Breast epithelium (tissue), 3 donors: ENCODE results near the gene VIT.

ENCODE experiments used
- POLR2A ChIP-seq: fragments of 450-650 bp; IDR thresholded peaks from one replicate; pipeline ENCODE4 v1.6.1; 2016; ENCODE audit warnings: antibody characterized with exemption, mild to moderate bottlenecking, moderate library complexity
- POLR2AphosphoS5 ChIP-seq, 3 donors: sonication (generic); formaldehyde crosslinking; IDR thresholded peaks; one replicate each; pipeline ENCODE4 v1.6.1; 2017; ENCODE audit warnings: antibody characterized with exemption in 3 of 3
- TF ChIP-seq, protein P1 (sequence below), 3 donors: fragments of 450-650 bp; IDR thresholded peaks; one replicate each; pipeline ENCODE4 v1.5.1; 2016 to 2017; ENCODE audit warnings: antibody characterized with exemption in 3 of 3, mild to moderate bottlenecking in 3 of 3, moderate library complexity in 3 of 3

DNA sequence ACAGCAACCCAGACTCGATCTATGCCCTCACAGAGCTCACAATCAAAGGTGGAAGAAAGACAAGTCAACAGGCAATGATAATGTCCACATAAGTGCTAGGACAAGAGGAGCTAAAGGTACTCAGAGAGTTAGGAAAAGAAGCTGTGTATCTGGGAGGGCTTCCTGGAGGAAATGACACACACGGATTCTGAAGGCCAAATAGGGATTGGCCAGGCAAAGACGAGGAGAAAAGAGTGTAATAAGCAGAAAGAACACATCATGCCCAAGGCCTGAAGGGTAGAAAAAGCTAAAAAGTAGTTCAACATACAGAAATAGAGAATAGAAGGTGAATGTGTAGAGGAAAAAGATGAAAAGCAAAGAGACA is 36.1 kb downstream of the VIT start:
- TF ChIP-seq, protein P1, sequence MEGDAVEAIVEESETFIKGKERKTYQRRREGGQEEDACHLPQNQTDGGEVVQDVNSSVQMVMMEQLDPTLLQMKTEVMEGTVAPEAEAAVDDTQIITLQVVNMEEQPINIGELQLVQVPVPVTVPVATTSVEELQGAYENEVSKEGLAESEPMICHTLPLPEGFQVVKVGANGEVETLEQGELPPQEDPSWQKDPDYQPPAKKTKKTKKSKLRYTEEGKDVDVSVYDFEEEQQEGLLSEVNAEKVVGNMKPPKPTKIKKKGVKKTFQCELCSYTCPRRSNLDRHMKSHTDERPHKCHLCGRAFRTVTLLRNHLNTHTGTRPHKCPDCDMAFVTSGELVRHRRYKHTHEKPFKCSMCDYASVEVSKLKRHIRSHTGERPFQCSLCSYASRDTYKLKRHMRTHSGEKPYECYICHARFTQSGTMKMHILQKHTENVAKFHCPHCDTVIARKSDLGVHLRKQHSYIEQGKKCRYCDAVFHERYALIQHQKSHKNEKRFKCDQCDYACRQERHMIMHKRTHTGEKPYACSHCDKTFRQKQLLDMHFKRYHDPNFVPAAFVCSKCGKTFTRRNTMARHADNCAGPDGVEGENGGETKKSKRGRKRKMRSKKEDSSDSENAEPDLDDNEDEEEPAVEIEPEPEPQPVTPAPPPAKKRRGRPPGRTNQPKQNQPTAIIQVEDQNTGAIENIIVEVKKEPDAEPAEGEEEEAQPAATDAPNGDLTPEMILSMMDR (IDR thresholded peaks at IDR 0.05): no peak
- TF ChIP-seq POLR2AphosphoS5 (IDR thresholded peaks at IDR 0.05) (no peak), POLR2A (no peak)
